Measurements from ENCODE around the gene SKA3.

- no peak for TF ChIP-seq CTCF (conservative IDR thresholded peaks at IDR 0.05; ENCODE audit: low read depth, low read length)
- TF ChIP-seq EZH2 (IDR thresholded peaks at IDR 0.05; ENCODE audit: borderline replicate concordance, low read depth, low read length, poor library complexity, severe bottlenecking): no peak
Observed at GRCh38 chr13:21175656-21176214, 617 bp downstream of the SKA3 start.
